Neural cell (in vitro differentiated cells): ENCODE measurements around the gene SLC12A7.

Experiments
- EP300 ChIP-seq: fragments of 450-650 bp; conservative IDR thresholded peaks from 2 replicates; pipeline ENCODE4 v1.6.1; 2014; ENCODE audit warnings: antibody characterized with exemption, mild to moderate bottlenecking, moderate library complexity; ENCODE audit not compliant: poor library complexity, severe bottlenecking
- TF ChIP-seq, protein P1 (sequence below): fragments of 450-650 bp; IDR thresholded peaks from 2 replicates; pipeline ENCODE4 v1.5.1; 2014; ENCODE audit warnings: antibody characterized with exemption, mild to moderate bottlenecking, moderate library complexity; ENCODE audit not compliant: poor library complexity, severe bottlenecking
- TF ChIP-seq, protein P2 (sequence below): IDR thresholded peaks from 2 replicates; pipeline ENCODE4 v1.6.1; 2012; ENCODE audit warnings: borderline replicate concordance

DNA sequence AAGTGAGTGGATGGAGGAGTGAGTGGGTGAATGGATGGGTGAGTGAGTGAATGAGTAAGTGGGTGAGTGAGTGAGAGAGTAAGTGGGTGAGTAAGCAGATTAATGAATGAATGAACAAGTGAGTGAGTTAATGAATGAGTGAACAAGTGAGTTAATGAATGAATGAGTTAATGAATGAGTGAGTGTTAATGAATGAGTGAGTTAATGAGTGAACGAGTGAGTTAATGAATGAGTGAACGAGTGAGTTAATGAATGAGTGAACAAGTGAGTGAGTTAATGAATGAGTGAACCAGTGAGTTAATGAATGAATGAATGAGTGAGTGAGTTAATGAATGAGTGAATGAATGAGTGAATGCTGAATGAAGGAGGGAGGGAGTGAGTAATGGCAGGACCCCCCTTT is 76.9 kb downstream of the SLC12A7 start:
- TF ChIP-seq EP300: no peak
- TF ChIP-seq, protein P1, sequence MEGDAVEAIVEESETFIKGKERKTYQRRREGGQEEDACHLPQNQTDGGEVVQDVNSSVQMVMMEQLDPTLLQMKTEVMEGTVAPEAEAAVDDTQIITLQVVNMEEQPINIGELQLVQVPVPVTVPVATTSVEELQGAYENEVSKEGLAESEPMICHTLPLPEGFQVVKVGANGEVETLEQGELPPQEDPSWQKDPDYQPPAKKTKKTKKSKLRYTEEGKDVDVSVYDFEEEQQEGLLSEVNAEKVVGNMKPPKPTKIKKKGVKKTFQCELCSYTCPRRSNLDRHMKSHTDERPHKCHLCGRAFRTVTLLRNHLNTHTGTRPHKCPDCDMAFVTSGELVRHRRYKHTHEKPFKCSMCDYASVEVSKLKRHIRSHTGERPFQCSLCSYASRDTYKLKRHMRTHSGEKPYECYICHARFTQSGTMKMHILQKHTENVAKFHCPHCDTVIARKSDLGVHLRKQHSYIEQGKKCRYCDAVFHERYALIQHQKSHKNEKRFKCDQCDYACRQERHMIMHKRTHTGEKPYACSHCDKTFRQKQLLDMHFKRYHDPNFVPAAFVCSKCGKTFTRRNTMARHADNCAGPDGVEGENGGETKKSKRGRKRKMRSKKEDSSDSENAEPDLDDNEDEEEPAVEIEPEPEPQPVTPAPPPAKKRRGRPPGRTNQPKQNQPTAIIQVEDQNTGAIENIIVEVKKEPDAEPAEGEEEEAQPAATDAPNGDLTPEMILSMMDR: no peak
- TF ChIP-seq, protein P2, sequence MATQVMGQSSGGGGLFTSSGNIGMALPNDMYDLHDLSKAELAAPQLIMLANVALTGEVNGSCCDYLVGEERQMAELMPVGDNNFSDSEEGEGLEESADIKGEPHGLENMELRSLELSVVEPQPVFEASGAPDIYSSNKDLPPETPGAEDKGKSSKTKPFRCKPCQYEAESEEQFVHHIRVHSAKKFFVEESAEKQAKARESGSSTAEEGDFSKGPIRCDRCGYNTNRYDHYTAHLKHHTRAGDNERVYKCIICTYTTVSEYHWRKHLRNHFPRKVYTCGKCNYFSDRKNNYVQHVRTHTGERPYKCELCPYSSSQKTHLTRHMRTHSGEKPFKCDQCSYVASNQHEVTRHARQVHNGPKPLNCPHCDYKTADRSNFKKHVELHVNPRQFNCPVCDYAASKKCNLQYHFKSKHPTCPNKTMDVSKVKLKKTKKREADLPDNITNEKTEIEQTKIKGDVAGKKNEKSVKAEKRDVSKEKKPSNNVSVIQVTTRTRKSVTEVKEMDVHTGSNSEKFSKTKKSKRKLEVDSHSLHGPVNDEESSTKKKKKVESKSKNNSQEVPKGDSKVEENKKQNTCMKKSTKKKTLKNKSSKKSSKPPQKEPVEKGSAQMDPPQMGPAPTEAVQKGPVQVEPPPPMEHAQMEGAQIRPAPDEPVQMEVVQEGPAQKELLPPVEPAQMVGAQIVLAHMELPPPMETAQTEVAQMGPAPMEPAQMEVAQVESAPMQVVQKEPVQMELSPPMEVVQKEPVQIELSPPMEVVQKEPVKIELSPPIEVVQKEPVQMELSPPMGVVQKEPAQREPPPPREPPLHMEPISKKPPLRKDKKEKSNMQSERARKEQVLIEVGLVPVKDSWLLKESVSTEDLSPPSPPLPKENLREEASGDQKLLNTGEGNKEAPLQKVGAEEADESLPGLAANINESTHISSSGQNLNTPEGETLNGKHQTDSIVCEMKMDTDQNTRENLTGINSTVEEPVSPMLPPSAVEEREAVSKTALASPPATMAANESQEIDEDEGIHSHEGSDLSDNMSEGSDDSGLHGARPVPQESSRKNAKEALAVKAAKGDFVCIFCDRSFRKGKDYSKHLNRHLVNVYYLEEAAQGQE: no peak
